DOHH2 (cell line): ENCODE measurements around the gene ARHGAP33.
A peak's percentile ranks its signal among the peaks of the same experiment; 100 is the strongest.

Source experiments
- H3F3A ChIP-seq: fragments of 200-600 bp; sonication (generic), shearing (Covaris generic); 2 replicates; pipeline ENCODE4 v1.6.0; 2016; ENCODE audit warnings: antibody characterized with exemption, mild to moderate bottlenecking; ENCODE audit not compliant: control insufficient read depth, insufficient read depth
- H3K27ac ChIP-seq: fragments of 200-600 bp; sonication (generic); 2 replicates; pipeline ENCODE4 v1.5.1; 2014; ENCODE audit warnings: low read depth, mild to moderate bottlenecking, low read length, moderate library complexity
- H3K27me3 ChIP-seq: fragments of 200-600 bp; sonication (generic); 2 replicates; pipeline ENCODE4 v1.6.1; 2014; ENCODE audit warnings: mild to moderate bottlenecking, low read length, mixed read lengths; ENCODE audit not compliant: control insufficient read depth
- H3K36me3 ChIP-seq: fragments of 200-600 bp; sonication (generic); 2 replicates; pipeline ENCODE4 v1.6.1; 2014; ENCODE audit warnings: mild to moderate bottlenecking, low read length, moderate library complexity, mixed read lengths; ENCODE audit not compliant: control insufficient read depth
- H3K4me1 ChIP-seq: fragments of 200-600 bp; sonication (generic); 2 replicates; pipeline ENCODE4 v1.6.1; 2014; ENCODE audit warnings: mild to moderate bottlenecking, low read length, mixed read lengths; ENCODE audit not compliant: control insufficient read depth
- H3K4me2 ChIP-seq: fragments of 200-600 bp; sonication (generic); 2 replicates; pipeline ENCODE4 v1.6.0; 2014; ENCODE audit warnings: mild to moderate bottlenecking, low read length, moderate library complexity
- H3K4me3 ChIP-seq: fragments of 200-600 bp; sonication (generic); 2 replicates; pipeline ENCODE4 v1.5.1; 2014; ENCODE audit warnings: mild to moderate bottlenecking, low read length, mixed read lengths
- H3K79me2 ChIP-seq: fragments of 200-600 bp; sonication (generic); 2 replicates; pipeline ENCODE4 v1.6.1; 2014; ENCODE audit warnings: mild to moderate bottlenecking, low read length, mixed read lengths; ENCODE audit not compliant: control insufficient read depth
- H3K9me2 ChIP-seq: fragments of 200-600 bp; sonication (generic); replicated peaks from 2 replicates; pipeline ENCODE4 v1.6.1; 2014; ENCODE audit warnings: mild to moderate bottlenecking, low read length, mixed read lengths; ENCODE audit not compliant: control insufficient read depth
- H3K9me3 ChIP-seq: fragments of 200-600 bp; sonication (generic); 2 replicates; pipeline ENCODE4 v1.6.1; 2014; ENCODE audit warnings: antibody characterized with exemption, low read length, mixed read lengths; ENCODE audit not compliant: control insufficient read depth, insufficient read depth
- H4K20me1 ChIP-seq: fragments of 200-600 bp; sonication (generic); 2 replicates; pipeline ENCODE4 v1.6.0; 2014; ENCODE audit warnings: low read depth, mild to moderate bottlenecking, antibody characterized with exemption, low read length, moderate library complexity; ENCODE audit not compliant: control insufficient read depth, insufficient read depth
- CTCF ChIP-seq: fragments of 200-600 bp; sonication (generic); IDR thresholded peaks from one replicate; pipeline ENCODE4 v1.5.1; 2014; ENCODE audit warnings: antibody characterized with exemption, mild to moderate bottlenecking, low read depth, low read length; ENCODE audit not compliant: poor library complexity, severe bottlenecking
- EZH2phosphoT487 ChIP-seq: fragments of 200-600 bp; sonication (generic); IDR thresholded peaks from 2 replicates; pipeline ENCODE4 v1.6.1; 2017; ENCODE audit warnings: borderline replicate concordance, mild to moderate bottlenecking, antibody characterized with exemption, low read length, moderate library complexity, mixed read lengths

ARHGAP33 gene

GRCh38 chr19:35756377-35757230, 18.8 kb upstream of the ARHGAP33 start, which contains the start of gene HSPB6:
HSPB6 (minus strand) TSS chr19:35757029; CDS start chr19:35757008, 21 bp downstream.
- no peaks in the 10 kb centered on the region for H3K9me2 ChIP-seq
- H4K20me1 ChIP-seq: 0 out of 2 replicates have a peak, but pooled peaks cover 4% of the 10 kb centered on the region
- H3K36me3 ChIP-seq: peaks cover 19% of the 10 kb centered on the region
- TF ChIP-seq EZH2phosphoT487 (no peak), CTCF (no peak)
- peaks cover 31% of the 10 kb centered on the region for H3K79me2 ChIP-seq
- peak within 1 kb of the TSS; percentile 93 for H3K4me2 ChIP-seq
- H3F3A ChIP-seq: no peaks in the 10 kb centered on the region
- peak within 1 kb of the TSS; percentile 80 for H3K4me3 ChIP-seq
- H3K9me3 ChIP-seq: no peaks in the 10 kb centered on the region
- peaks cover 21% of the 10 kb centered on the region for H3K4me1 ChIP-seq
- H3K27ac ChIP-seq: peak within 1 kb of the TSS; percentile 66
- H3K27me3 ChIP-seq: no peaks in the 10 kb centered on the region

GRCh38 chr19:35757231-35757748, 18.1 kb upstream of the ARHGAP33 start:
- Histone ChIP-seq H3F3A (no peaks in the 10 kb centered on the region), H3K27me3 (no peaks in the 10 kb centered on the region), H4K20me1 (0 out of 2 replicates have a peak, but pooled peaks cover 4% of the 10 kb centered on the region), H3K36me3 (peaks cover 24% of the 10 kb centered on the region), H3K9me2 (no peaks in the 10 kb centered on the region), H3K4me2 (peak overlapping the region; percentile 93), H3K4me1 (peaks cover 21% of the 10 kb centered on the region), H3K79me2 (peaks cover 31% of the 10 kb centered on the region), H3K27ac (peak overlapping the region; percentile 66), H3K4me3 (peak overlapping the region; percentile 80), H3K9me3 (no peaks in the 10 kb centered on the region)
- no peak for TF ChIP-seq EZH2phosphoT487
- TF ChIP-seq CTCF: no peak

GRCh38 chr19:35757749-35758608, 17.4 kb upstream of the ARHGAP33 start, which contains the start of gene PROSER3:
PROSER3 (plus strand) TSS chr19:35758176; CDS start chr19:35758216, 40 bp downstream.
- Histone ChIP-seq H3K9me2 (no peaks in the 10 kb centered on the region), H3K27me3 (no peaks in the 10 kb centered on the region), H3K4me2 (peak within 1 kb of the TSS; percentile 93), H3K4me3 (peak within 1 kb of the TSS; percentile 80), H3K9me3 (no peaks in the 10 kb centered on the region), H3F3A (no peaks in the 10 kb centered on the region), H4K20me1 (0 out of 2 replicates have a peak, but pooled peaks cover 4% of the 10 kb centered on the region), H3K27ac (peak within 1 kb of the TSS; percentile 75), H3K4me1 (peaks cover 21% of the 10 kb centered on the region), H3K36me3 (peaks cover 25% of the 10 kb centered on the region), H3K79me2 (peaks cover 31% of the 10 kb centered on the region)
- TF ChIP-seq EZH2phosphoT487: no peak
- TF ChIP-seq CTCF: no peak
